Fibroblast of mammary gland (primary cell): ENCODE measurements around the gene FHOD3.
A peak's percentile ranks its signal among the peaks of the same experiment; 100 is the strongest.

Source experiments
- DNase-seq: peaks from one replicate; pipeline ENCODE4 v3.0.0-alpha.2; 2010; ENCODE audit warnings: low read depth
- H3K4me3 ChIP-seq: 2 replicates; pipeline ENCODE4 v1.5.1; 2011; ENCODE audit warnings: low read depth, mild to moderate bottlenecking, low read length, moderate library complexity; ENCODE audit not compliant: control insufficient read depth
- CTCF ChIP-seq: conservative IDR thresholded peaks from 2 replicates; pipeline ENCODE4 v1.5.1; 2011; ENCODE audit warnings: low read depth, low read length, inconsistent platforms; ENCODE audit not compliant: control insufficient read depth, insufficient read depth

Gene FHOD3

GRCh38 chr18:36297417-36298125, at the start of gene FHOD3:
Gene FHOD3, plus strand, starts transcription at chr18:36297713. Its CDS starts 123 bp downstream, at chr18:36297836.
- peak within 1 kb of the TSS; percentile 47 for H3K4me3 ChIP-seq
- TF ChIP-seq CTCF = no peak
- DNase-seq = peak; percentile 38

- no peak for DNase-seq
- no peak overlapping the region for H3K4me3 ChIP-seq
- no peak for TF ChIP-seq CTCF
Measured at GRCh38 chr18:36249392-36249791, 48.1 kb upstream of the FHOD3 start.

GRCh38 chr18:36250827-36251226, 46.7 kb upstream of the FHOD3 start:
- TF ChIP-seq CTCF = no peak
- no peak for DNase-seq
- H3K4me3 ChIP-seq = no peak overlapping the region

- TF ChIP-seq CTCF = no peak
- no peak overlapping the region for H3K4me3 ChIP-seq
- no peak for DNase-seq
Measured at GRCh38 chr18:36255072-36255698, 42.3 kb upstream of the FHOD3 start.

GRCh38 chr18:36256094-36256493, 41.4 kb upstream of the FHOD3 start:
- DNase-seq = no peak
- no peak overlapping the region for H3K4me3 ChIP-seq
- TF ChIP-seq CTCF = no peak

- no peak for TF ChIP-seq CTCF
- no peak for DNase-seq
Measured at GRCh38 chr18:36262971-36263370, 34.5 kb upstream of the FHOD3 start.

More at GRCh38 chr18:36262971-36263370, 34.5 kb upstream of the FHOD3 start:
- no peak overlapping the region for H3K4me3 ChIP-seq
